ENCODE results near the gene CNOT8. TPM values are rescaled to one million over a fixed set of nuclear protein-coding genes. Genes with fewer than 3 reads are reported as not detected.

CNOT8 gene
- total and polyA plus RNA-seq, 9 of the 15 experiments (the other 6 are each of a cell fraction or from before 2014, with no cell fraction given) = 15.2 to 68.9 (median 52.1) TPM

DNA sequence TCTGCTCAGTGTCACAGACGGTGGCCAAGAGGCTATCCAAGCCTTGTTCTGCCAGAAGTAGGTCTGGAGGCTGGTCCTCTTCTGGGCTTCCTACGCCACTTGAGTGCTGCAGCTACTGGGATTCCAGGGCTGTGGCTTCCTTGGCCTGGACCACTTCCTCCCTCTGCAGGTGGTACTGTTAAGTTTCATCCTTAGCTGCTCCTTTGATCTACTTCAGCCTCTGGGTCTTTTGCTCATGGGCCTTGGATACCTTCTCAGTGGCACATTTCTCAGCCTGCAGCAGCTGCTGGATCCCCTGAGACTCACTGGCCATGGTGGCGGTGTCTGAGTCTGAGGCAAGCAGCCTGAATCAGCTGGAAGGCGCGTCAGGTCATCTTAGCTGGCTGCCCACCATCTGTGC is 10.3 kb downstream of the CNOT8 start (continued):
- TF ChIP-seq, protein P1, sequence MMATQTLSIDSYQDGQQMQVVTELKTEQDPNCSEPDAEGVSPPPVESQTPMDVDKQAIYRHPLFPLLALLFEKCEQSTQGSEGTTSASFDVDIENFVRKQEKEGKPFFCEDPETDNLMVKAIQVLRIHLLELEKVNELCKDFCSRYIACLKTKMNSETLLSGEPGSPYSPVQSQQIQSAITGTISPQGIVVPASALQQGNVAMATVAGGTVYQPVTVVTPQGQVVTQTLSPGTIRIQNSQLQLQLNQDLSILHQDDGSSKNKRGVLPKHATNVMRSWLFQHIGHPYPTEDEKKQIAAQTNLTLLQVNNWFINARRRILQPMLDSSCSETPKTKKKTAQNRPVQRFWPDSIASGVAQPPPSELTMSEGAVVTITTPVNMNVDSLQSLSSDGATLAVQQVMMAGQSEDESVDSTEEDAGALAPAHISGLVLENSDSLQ (IDR thresholded peaks at IDR 0.05) = no peak
- peak; percentile 55; the same call in 1 of the 2 replicates for TF ChIP-seq LEF1 (IDR thresholded peaks at IDR 0.05)
- no peak for TF ChIP-seq CHCHD3 (CRISPR knock-in tag; IDR thresholded peaks at IDR 0.05)
- peak; percentile 47; the same call in 1 of the 2 replicates for TF ChIP-seq REST (IDR thresholded peaks at IDR 0.05; ENCODE audit: borderline replicate concordance)
- no peak for TF ChIP-seq REST (CRISPR knock-in tag; IDR thresholded peaks at IDR 0.05; ENCODE audit: low read depth)
- no peak for TF ChIP-seq NR3C1 (CRISPR knock-in tag; IDR thresholded peaks at IDR 0.05)
- TF ChIP-seq RBM17 (IDR thresholded peaks at IDR 0.05; ENCODE audit: borderline replicate concordance, low read depth, low read length) = no peak
- TF ChIP-seq RAD21 (CRISPR knock-in tag; conservative IDR thresholded peaks at IDR 0.05 in 1 of 2, IDR thresholded peaks at IDR 0.05 in 1 of 2) = peak; percentile 40 to 70
- no peak for TF ChIP-seq POLR3A (IDR thresholded peaks at IDR 0.05; ENCODE audit: borderline replicate concordance, extremely low read depth, insufficient read depth, insufficient read length)
